B cell (primary cell): ENCODE data around the gene SEMA7A. TPM values are rescaled to one million over a fixed set of nuclear protein-coding genes. Genes with fewer than 3 reads are reported as not detected.

Source experiments
- ATAC-seq: fragments of 200-7000 bp; cut with Tn5 transposase; one replicate; pipeline ENCODE4 v1.10.0; 2021; ENCODE audit warnings: low read depth, mild to moderate bottlenecking, moderate number of reproducible peaks, moderate library complexity
- CTCF ChIA-PET: fragments of 350-600 bp; sonication (Branson Sonifier 250); formaldehyde crosslinking; loops from one replicate; lab custom pipeline; 2021; ENCODE audit warnings: antibody characterized with exemption, inconsistent platforms; lab: Charles Lee
- POLR2A ChIA-PET: fragments of 350-600 bp; sonication (Branson Sonifier 250); formaldehyde crosslinking; loops from one replicate; lab custom pipeline; 2021; ENCODE audit warnings: antibody characterized with exemption; lab: Charles Lee
- DNase-seq: peaks from one replicate; pipeline ENCODE4 v3.0.0; 2013
- H2AFZ ChIP-seq: 2 replicates; pipeline ENCODE4 v1.6.1; 2012; ENCODE audit warnings: mild to moderate bottlenecking, low read depth, low read length; ENCODE audit not compliant: insufficient read depth, poor library complexity, severe bottlenecking
- H3K27ac ChIP-seq, 2 donors: 1 replicate in 1 of 2; 2 replicates in 1 of 2; pipeline ENCODE4 v1.5.1; 2012 to 2013; ENCODE audit warnings: low read length in 2 of 2, mild to moderate bottlenecking in 2 of 2, moderate library complexity in 1 of 2
- H3K27me3 ChIP-seq, 4 experiments: fragments of 200-600 bp in 1 of 4; sonication (generic) in 1 of 4; replicated peaks in 1 of 4; 1 replicate in 2 of 4; 2 replicates in 2 of 4; pipeline versions ENCODE4 v1.6.1 to v1.7.0; 2013 to 2016; ENCODE audit warnings: low read length in 3 of 4, mild to moderate bottlenecking in 2 of 4, mixed read lengths in 1 of 4, moderate library complexity in 1 of 4; ENCODE audit not compliant: insufficient read depth in 4 of 4, control insufficient read depth in 3 of 4; ENCODE audit errors: control extremely low read depth in 1 of 4
- H3K36me3 ChIP-seq, 2 experiments: replicated peaks in 1 of 2; 1 replicate in 1 of 2; 2 replicates in 1 of 2; pipeline versions ENCODE4 v1.6.1 to v1.7.1; 2013; ENCODE audit warnings: low read length in 1 of 2; ENCODE audit not compliant: insufficient read depth in 2 of 2, control insufficient read depth in 1 of 2; ENCODE audit errors: control extremely low read depth in 1 of 2, extremely low read depth in 1 of 2
- H3K4me1 ChIP-seq, 2 donors: fragments of 200-600 bp in 1 of 2; sonication (generic) in 1 of 2; 1 replicate in 1 of 2; 2 replicates in 1 of 2; pipeline versions ENCODE4 v1.5.1 to v1.6.1; 2013 to 2017; ENCODE audit warnings: low read length in 2 of 2; ENCODE audit not compliant: control insufficient read depth in 2 of 2, insufficient read depth in 2 of 2
- H3K4me2 ChIP-seq: replicated peaks from 2 replicates; pipeline ENCODE3; 2012; ENCODE audit warnings: mild to moderate bottlenecking, low read depth, low read length; ENCODE audit not compliant: poor library complexity, severe bottlenecking
- H3K4me3 ChIP-seq, 5 experiments: fragments of 200-600 bp in 1 of 5; sonication (generic) in 1 of 5; 1 replicate in 3 of 5; 2 replicates in 2 of 5; pipeline versions ENCODE4 v1.5.1 to v1.7.0; 2011 to 2016; ENCODE audit warnings: low read length in 4 of 5, mild to moderate bottlenecking in 4 of 5, low read depth in 2 of 5, control low read depth in 1 of 5, moderate library complexity in 1 of 5; ENCODE audit not compliant: insufficient read depth in 1 of 5; ENCODE audit errors: control extremely low read depth in 1 of 5, extremely low read depth in 1 of 5
- H3K79me2 ChIP-seq: fragments of 200-600 bp; sonication (generic); one replicate; pipeline ENCODE4 v1.6.0; 2016; ENCODE audit warnings: low read length; ENCODE audit not compliant: control insufficient read depth, insufficient read depth
- H3K9ac ChIP-seq: fragments of 200-600 bp; sonication (generic); 2 replicates; pipeline ENCODE4 v1.6.1; 2017; ENCODE audit warnings: mild to moderate bottlenecking, low read length, moderate library complexity
- H3K9me3 ChIP-seq, 3 donors: one replicate each; pipeline versions ENCODE4 v1.6.1 to v1.7.1; 2013; ENCODE audit warnings: low read length in 2 of 3; ENCODE audit not compliant: control insufficient read depth in 2 of 3, insufficient read depth in 1 of 3; ENCODE audit errors: control extremely low read depth in 1 of 3
- H4K20me1 ChIP-seq: 2 replicates; pipeline ENCODE4 v1.6.0; 2012; ENCODE audit warnings: mild to moderate bottlenecking, low read length; ENCODE audit not compliant: insufficient read depth, control insufficient read depth, poor library complexity, severe bottlenecking
- H3K27ac Mint-ChIP-seq: one replicate; pipeline ENCODE4 v1.8.0; 2021; ENCODE audit warnings: mixed read lengths
- H3K27me3 Mint-ChIP-seq: one replicate; pipeline ENCODE4 v1.8.0; 2021; ENCODE audit warnings: mixed read lengths
- H3K4me1 Mint-ChIP-seq: one replicate; pipeline ENCODE4 v1.8.0; 2021; ENCODE audit warnings: mixed read lengths
- H3K4me3 Mint-ChIP-seq: one replicate; pipeline ENCODE4 v1.8.0; 2021; ENCODE audit warnings: mixed read lengths
- H3K9me3 Mint-ChIP-seq: one replicate; pipeline ENCODE4 v1.8.0; 2022; ENCODE audit warnings: mixed read lengths; ENCODE audit not compliant: insufficient read depth
- CTCF ChIP-seq: fragments of 200-600 bp; IDR thresholded peaks from one replicate; pipeline ENCODE4 v1.8.0; 2022; ENCODE audit warnings: antibody characterized with exemption, mild to moderate bottlenecking
- EZH2 ChIP-seq: IDR thresholded peaks from 2 replicates; pipeline ENCODE4 v1.6.1; 2012; ENCODE audit warnings: borderline replicate concordance, low read depth, mild to moderate bottlenecking, moderate library complexity, low read length; ENCODE audit not compliant: insufficient read depth, poor library complexity, severe bottlenecking
- WGBS: methylation state at CpG from one replicate; pipeline ENCODE4 v1.1.5; 2013; ENCODE audit warnings: missing lambda C conversion rate; ENCODE audit not compliant: insufficient coverage; 5-methylcytosine and 5-hydroxymethylcytosine counted together
- intact Hi-C: fragments of 100-400 bp; cut with micrococcal nuclease; formaldehyde crosslinking; loops from one replicate; pipeline ENCODE4 v1.10.0; 2022
- polyA plus RNA-seq: library from polyadenylated mRNA; depleted of rRNA; stranded (reverse); fragments of >200 nt; gene quantifications from 2 replicates; pipeline ENCODE4 v1.2.3, GENCODE V29; 2012
- total RNA-seq, 2 donors: library from RNA; stranded (reverse); fragments of 120-200 nt in 1 of 2; gene quantifications; 1 replicate in 1 of 2; 2 replicates in 1 of 2; pipeline versions ENCODE4 v1.2.3 to v1.2.4, GENCODE V29; 2013 to 2022

Gene SEMA7A
- total and polyA plus RNA-seq, 2 donors (not counting 1 experiment from before 2014, with no cell fraction given), result 42.0 to 44.2 TPM

DNA sequence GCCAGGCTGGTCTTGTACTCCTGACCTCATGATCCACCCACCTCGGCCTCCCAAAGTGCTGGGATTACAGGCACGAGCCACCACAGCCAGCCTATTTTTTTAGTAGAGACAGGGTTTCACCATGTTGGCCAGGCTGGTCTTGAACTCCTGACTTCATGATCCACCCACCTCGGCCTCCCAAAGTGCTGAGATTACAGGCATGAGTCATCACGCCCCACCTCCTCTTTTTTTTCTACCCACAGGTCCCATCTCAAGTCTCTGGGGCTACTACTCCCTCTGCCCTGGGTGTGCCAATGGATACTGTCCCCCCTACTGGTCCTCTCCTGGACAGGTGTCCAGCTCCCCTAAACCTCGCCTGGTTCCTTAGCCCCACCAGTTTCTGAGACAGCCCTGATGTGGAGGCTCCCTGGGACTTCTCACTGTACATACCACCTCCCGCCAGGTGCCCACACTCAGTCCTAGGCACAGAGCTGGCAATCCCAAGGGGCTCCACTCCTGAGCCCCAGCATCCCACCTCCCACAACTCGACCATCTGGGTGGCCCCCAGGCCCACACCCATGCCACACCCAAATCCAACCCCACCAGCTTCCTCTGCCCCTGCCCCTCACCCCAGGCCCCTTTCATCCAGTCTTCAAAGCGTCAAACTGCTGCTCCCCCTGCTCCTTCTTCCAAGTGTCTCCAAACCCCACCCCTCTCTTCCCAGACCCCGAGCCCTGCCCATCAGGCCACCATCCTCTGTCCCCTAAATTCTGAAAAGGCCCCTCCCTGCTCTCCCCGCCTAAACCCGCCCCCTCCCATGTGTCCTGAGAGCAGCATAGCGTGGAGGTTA lies 53.2 kb downstream of the SEMA7A start:
- no peak overlapping the region for H3K4me2 ChIP-seq
- no peak overlapping the region for H3K27ac ChIP-seq
- ChIA-PET CTCF (interaction anchor here (0.9 to 23.1 kb wide), 10 partner anchors 14 to 252 kb away, joined by 3 to 855 read pairs (median 28); partner anchors contain the start of genes SEMA7A and UBL7), POLR2A (interaction anchor here (0.6 kb wide), 1 partner anchor 111 kb away, joined by 15 read pairs; no protein-coding TSS in a partner anchor)
- Mint-ChIP-seq H3K4me1 (peaks cover 44% of the 10 kb centered on the region), H3K27me3 (no peaks in the 10 kb centered on the region), H3K9me3 (no peaks in the 10 kb centered on the region), H3K27ac (peak overlapping the region; percentile 37), H3K4me3 (no peak overlapping the region)
- H3K9me3 ChIP-seq, result no peaks in the 10 kb centered on the region
- no peaks in the 10 kb centered on the region for H3K36me3 ChIP-seq
- H2AFZ ChIP-seq, result no peak overlapping the region
- H3K9ac ChIP-seq, result no peak overlapping the region
- no peaks in the 10 kb centered on the region for H4K20me1 ChIP-seq
- H3K27me3 ChIP-seq, result no peaks in the 10 kb centered on the region
- WGBS, result 84% methylated on average over 8 of the region's 12 CpGs
- ATAC-seq (no peak), DNase-seq (peak; percentile 15)
- H3K4me1 ChIP-seq, result peaks cover 37 to 41% of the 10 kb centered on the region in 2 donors
- TF ChIP-seq CTCF, result no peak
- peaks cover 11% of the 10 kb centered on the region for H3K79me2 ChIP-seq
- intact Hi-C loops, result loop anchor here (5.0 kb wide), 1 partner anchor 388 kb away; the partner anchor contains the start of genes PML and STOML1
- H3K4me3 ChIP-seq, result no peak overlapping the region

DNA sequence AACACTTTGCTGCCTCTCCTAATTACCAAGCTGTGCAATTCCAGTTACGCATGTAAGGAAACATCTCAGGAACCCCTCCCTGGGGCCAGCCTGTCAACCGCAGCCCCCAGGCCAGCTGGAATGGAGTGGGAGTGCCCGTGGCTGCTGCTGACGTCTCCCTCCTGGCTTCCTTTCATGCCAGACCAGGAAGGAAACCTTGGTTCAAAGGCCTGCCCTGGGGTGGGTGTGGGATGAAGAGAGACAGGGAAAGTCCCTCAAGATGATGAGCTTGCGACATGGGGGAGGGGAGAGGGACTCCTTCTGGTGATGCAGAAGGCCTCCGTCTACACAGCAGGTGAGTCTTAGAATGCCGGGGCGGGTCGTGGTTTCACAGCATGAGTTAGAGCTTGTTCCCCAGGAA lies 54.9 kb downstream of the SEMA7A start:
- H2AFZ ChIP-seq, result peak overlapping the region; percentile 5
- ATAC-seq, result no peak
- peak overlapping the region; percentile 20 for H3K27ac Mint-ChIP-seq

More for the DNA sequence above, 54.9 kb downstream of the SEMA7A start:
- TF ChIP-seq CTCF, result no peak
- TF ChIP-seq EZH2, result no peak
- H3K27ac ChIP-seq, result no peak overlapping the region
- H3K9me3 ChIP-seq, result no peaks in the 10 kb centered on the region
- WGBS, result 21% methylated on average over 9 of the region's 9 CpGs
- H4K20me1 ChIP-seq, result no peaks in the 10 kb centered on the region
- H3K27me3 ChIP-seq, result no peaks in the 10 kb centered on the region
- no peak overlapping the region for H3K4me3 Mint-ChIP-seq
- peak; percentile 50 for DNase-seq
- H3K4me1 ChIP-seq, result peaks cover 30 to 37% of the 10 kb centered on the region in 2 donors
- H3K27me3 Mint-ChIP-seq, result no peaks in the 10 kb centered on the region
- no peak overlapping the region for H3K4me2 ChIP-seq
- no peaks in the 10 kb centered on the region for H3K9me3 Mint-ChIP-seq
- no peak overlapping the region for H3K4me3 ChIP-seq
- H3K36me3 ChIP-seq, result no peaks in the 10 kb centered on the region
- intact Hi-C loops, result loop anchor here (10.0 kb wide), 1 partner anchor 1356 kb away; no protein-coding TSS in a partner anchor
- ChIA-PET POLR2A (interaction anchor here (0.6 to 2.9 kb wide), 3 partner anchors 55 to 396 kb away, joined by 3 to 14 read pairs (median 12); partner anchors contain the start of gene SEMA7A), CTCF (interaction anchor here (1.1 to 23.1 kb wide), 9 partner anchors 8 to 254 kb away, joined by 3 to 855 read pairs (median 4); partner anchors contain the start of genes CYP11A1 and SEMA7A)
- peaks cover 39% of the 10 kb centered on the region for H3K4me1 Mint-ChIP-seq
- no peak overlapping the region for H3K9ac ChIP-seq
- peaks cover 11% of the 10 kb centered on the region for H3K79me2 ChIP-seq
